HG03280 (cell line): Measurements from ENCODE around the gene TMEM121.
"Not testable (repeated sequence)": the region's sequence is repeated elsewhere in the genome, so short reads cannot be mapped to it uniquely, and the experiment has no call there.

Experiments used
- ATAC-seq: cut with Tn5 transposase; IDR thresholded peaks from one replicate; pipeline ENCODE4 v1.9.1; 2021; ENCODE audit warnings: mild to moderate bottlenecking, moderate library complexity; ENCODE audit not compliant: unreplicated experiment

TMEM121 gene

GRCh38 chr14:105541218-105541875, 15.0 kb downstream of the TMEM121 start:
- ATAC-seq = no peak

- ATAC-seq = not testable (repeated sequence)
Observed at GRCh38 chr14:105545676-105546075, 19.3 kb downstream of the TMEM121 start.

- ATAC-seq = not testable (repeated sequence)
Observed at GRCh38 chr14:105546410-105546809, 20.0 kb downstream of the TMEM121 start.

GRCh38 chr14:105547072-105547471, 20.7 kb downstream of the TMEM121 start:
- ATAC-seq = not testable (repeated sequence)

GRCh38 chr14:105547741-105548169, 21.4 kb downstream of the TMEM121 start:
- ATAC-seq = no peak

- ATAC-seq = no peak
Observed at GRCh38 chr14:105549481-105549880, 23.1 kb downstream of the TMEM121 start.

GRCh38 chr14:105554022-105554421, 27.6 kb downstream of the TMEM121 start:
- no peak for ATAC-seq

GRCh38 chr14:105554523-105554922, 28.1 kb downstream of the TMEM121 start:
- no peak for ATAC-seq

- ATAC-seq = not testable (repeated sequence)
Observed at GRCh38 chr14:105557671-105558070, 31.3 kb downstream of the TMEM121 start.

GRCh38 chr14:105558449-105559154, 32.2 kb downstream of the TMEM121 start:
- ATAC-seq = not testable (repeated sequence)

- peak; percentile 53 for ATAC-seq
Observed at GRCh38 chr14:105559384-105560047, 33.1 kb downstream of the TMEM121 start.

- ATAC-seq = peak; percentile 59
Observed at GRCh38 chr14:105560048-105560669, 33.8 kb downstream of the TMEM121 start.

GRCh38 chr14:105561345-105561744, 35.0 kb downstream of the TMEM121 start:
- not testable (repeated sequence) for ATAC-seq

GRCh38 chr14:105562713-105563346, 36.4 kb downstream of the TMEM121 start:
- no peak for ATAC-seq

GRCh38 chr14:105563347-105563737, 37.0 kb downstream of the TMEM121 start:
- no peak for ATAC-seq

GRCh38 chr14:105564536-105564935, 38.2 kb downstream of the TMEM121 start:
- not testable (repeated sequence) for ATAC-seq

- ATAC-seq = not testable (repeated sequence)
Observed at GRCh38 chr14:105565185-105565919, 39.0 kb downstream of the TMEM121 start.

GRCh38 chr14:105566248-105567163, 40.1 kb downstream of the TMEM121 start:
- peak; percentile 45 for ATAC-seq
